GM12874 (cell line): ENCODE results near the gene FLII.

Experiments used
- CTCF ChIP-seq: IDR thresholded peaks from 2 replicates; pipeline ENCODE4 v1.5.1; 2011; ENCODE audit warnings: low read depth, mild to moderate bottlenecking, control low read depth, low read length, moderate library complexity; ENCODE audit not compliant: insufficient read depth

Gene FLII

DNA sequence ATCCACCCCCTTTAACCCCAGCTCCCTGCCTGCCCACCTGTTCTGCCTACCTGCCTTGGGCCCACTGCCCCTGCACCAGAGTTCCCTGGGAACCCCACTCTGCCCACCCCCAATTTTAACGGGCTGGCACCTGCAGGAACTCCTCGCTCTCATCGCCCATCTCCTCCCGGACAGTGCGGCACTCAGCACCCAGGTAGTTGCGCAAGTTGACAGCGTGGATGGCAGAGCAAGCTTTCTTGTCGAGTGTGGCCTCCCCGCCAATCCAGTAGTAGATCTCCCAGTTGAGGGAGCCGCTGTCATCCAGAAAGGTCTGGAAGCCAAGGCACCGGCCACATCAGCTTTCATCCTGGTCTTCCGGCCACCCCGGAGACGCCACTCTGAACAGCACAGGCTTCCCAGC, 7.8 kb downstream of the FLII start:
- TF ChIP-seq CTCF, result no peak

GRCh38 chr17:18250259-18250658, 8.3 kb downstream of the FLII start:
- TF ChIP-seq CTCF, result no peak

DNA sequence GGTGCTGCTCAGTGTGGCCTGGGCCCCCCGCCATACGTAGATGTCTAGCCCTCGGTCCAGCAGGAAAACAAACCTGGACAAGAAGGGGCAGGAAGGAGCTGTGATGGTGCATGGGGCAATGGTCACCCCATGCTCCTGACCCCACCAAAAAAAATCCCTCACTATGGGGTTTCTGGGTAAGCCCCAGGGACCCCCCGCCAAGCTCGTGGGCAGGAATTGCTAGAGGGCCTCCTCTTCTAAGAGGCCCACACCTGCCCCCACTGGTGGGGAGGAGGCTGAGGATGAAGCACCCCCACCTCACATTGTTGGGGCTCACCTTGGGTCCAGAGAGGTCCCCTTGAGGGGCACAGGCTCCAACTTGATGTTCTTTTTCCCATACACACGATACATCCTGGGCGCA, 9.7 kb downstream of the FLII start:
- TF ChIP-seq CTCF, result no peak

- peak; percentile 72 for TF ChIP-seq CTCF
These were observed 10.2 kb downstream of the FLII start for GRCh38 chr17:18248300-18248731.

- TF ChIP-seq CTCF, result no peak
These were observed 10.9 kb downstream of the FLII start for GRCh38 chr17:18247613-18248001.

DNA sequence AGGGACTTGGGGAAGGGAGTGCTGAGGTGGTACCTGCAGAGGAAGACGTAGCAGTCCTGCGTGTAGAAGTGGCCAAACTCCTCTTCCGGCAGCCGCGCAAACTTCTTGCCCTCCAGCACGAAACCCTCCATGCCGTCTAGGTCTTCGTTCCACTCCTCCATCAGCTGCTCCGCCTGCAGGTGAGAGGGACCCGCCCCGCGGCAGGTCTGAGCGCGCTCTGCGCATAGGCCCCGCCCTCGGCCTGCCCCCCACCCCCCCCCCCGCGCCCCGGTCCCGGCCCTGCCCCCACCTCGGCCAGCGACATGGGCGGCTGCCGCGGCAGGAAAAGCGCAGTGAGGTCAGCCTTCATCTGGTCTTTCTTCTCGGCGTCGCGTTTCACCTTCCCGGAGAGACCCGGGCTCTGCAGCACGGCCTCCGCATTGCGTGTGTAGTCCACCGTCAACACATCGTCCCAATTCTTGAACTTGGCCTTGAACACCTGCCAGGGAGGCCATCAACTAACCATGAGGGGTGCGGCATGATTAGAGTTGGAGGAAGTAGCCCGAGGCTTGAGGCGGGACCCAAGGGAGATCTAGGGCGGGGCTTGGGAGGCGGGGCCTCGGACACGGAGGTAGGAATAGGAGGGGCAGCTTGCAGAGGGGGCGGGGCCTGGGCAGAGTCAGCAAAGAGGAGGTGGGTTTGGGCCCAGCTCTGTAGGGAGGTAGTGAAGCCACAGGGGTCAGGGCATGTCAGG, 11.5 kb downstream of the FLII start:
- no peak for TF ChIP-seq CTCF

DNA sequence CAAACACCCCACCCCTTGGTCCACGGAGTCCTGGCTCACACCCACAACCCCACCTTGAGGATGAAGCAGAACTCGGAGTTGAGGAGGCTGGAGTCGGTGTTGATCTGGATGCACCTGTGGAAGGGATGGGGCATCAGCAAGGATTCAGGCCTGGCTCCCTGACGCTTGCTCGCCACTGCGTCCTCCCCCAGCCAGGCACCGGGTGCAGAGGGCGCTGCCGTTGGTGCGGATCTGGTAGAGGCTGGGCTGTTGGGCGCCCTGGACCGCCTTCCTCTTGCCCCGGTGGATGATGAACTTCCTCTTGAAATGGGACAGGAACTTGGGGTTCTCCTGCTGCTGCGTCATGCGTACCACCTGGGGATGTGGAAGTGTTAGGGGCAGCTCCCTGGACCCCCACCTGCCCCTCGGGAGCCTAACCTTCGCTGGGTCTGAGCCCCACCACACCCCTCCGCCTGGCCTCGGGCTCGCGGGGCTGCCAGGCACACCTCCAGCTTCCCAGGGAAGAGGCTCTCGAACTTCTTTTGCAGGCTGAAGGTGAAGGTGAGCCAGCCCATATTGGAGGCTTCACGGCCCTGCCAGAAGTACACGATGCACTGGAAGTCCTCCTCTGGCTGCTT, 12.3 kb downstream of the FLII start:
- TF ChIP-seq CTCF, result no peak
